Stimulated activated CD4-positive, alpha-beta T cell treated with anti-CD3 and anti-CD28 coated beads, Interleukin-1b, Interleukin-23, amount 100 ng/mL, for 4 hours (primary cell): ENCODE measurements around the gene ZNF219.

Experiments
- DNase-seq, 2 donors: peaks; one replicate each; pipeline ENCODE4 v3.0.0-alpha.2; 2020; ENCODE audit warnings: low read depth in 2 of 2

The ZNF219 gene

DNA sequence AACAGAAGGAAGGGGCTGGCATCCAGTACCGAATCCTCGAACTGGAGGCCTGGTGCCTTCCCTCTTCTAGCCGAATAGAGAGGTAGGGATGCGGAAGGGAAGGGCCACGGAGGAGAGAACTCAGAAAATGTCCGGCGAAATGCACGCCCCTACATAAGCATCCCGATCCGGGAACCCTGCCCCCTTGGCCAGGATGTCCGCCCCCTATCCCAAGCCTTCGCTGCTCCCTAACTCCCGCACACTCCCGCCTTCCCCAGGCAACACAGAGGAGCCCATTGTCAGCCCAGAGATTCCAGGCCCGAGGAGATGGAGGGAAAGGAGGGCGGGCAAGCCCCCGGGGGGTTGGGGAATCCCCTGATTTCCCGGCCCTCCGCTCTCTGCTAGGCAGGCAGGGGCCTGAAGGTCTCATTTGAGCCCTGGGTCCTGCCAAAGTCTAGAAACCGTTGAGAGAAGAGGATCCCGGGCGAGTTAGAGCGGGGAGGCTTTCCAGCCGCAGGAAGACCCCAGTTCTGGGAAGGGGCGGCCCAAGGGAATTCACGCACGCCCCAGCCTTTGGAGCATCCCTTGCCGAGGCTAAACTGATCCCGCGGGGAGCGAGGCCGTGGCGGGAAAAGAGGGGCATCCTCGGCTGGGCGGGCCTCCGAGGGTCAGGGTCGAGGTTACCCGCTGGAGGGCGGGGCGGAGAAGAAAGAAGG lies 28.9 kb downstream of the ZNF219 start:
- no peak for DNase-seq

DNA sequence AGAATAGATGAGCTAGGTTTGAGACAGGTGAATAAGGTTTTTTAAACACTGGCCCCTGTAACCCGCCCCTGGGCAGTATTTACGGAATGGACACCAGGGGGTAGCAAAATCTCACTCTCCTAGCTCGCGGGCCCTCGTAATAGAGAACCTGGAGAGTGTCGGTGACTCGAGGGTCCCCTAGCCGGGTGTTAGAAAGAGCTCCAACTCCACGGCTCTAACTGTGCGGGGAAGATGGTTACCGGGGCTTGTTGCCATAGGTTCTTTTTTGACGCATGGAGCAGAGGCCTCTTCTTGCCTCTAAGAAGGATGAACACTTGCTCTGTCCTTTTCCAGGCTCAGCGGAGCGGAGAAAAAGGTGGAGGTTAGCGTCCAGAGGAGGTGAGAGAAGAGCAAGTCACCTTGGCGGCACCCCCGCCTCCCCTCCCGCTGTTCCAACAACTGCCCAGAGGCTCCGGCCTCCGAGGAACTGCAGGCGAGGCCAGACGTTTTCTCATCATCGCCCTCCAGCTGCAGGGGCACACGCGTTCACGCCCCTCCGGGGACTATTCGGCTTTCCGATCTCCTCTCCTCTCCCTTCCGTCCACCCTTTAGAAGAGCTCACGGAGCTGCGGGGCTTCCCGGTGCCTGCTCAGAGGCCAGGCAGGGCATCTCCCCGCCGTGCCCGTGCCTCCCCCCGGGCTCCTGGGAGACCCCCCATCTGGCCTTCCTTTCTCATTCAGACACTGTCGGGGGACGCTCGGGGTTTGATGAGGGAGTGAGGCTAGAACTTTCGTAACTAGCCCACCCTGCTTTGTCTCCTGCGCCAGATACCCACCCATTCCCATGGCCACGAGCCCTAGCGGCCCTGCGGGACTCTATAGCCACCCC lies 29.7 kb downstream of the ZNF219 start:
- peak in 1 of 2 donors; percentile 30 for DNase-seq

DNA sequence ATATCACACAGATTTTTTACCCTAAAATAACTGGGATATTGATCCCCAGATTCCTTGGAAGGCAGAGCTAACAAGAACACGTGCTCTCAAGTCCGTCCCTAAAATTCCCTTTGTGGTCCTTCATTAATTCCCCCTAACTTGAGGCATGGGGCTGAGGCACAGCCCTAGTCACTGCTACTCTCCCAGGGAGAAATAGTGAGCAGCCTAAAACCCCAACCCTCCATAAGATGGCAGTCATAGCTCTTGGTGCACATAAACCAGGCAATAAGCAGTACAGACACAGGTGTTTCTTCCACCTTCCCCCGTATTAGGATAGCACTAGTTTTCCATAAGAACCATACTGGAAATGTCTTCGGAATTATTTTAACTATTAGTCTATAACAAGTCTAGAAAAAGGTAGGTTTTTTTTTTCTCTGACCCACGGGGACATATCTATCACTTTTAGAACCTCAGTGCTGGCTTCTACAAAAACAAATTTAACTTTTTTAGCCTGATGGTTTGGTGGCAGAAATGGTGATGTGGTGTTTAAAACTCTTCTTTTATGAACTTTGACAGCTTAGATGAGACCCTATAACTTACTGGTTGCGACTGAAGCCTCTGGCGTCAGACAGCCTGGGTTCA lies 31.5 kb downstream of the ZNF219 start:
- DNase-seq: no peak

DNA sequence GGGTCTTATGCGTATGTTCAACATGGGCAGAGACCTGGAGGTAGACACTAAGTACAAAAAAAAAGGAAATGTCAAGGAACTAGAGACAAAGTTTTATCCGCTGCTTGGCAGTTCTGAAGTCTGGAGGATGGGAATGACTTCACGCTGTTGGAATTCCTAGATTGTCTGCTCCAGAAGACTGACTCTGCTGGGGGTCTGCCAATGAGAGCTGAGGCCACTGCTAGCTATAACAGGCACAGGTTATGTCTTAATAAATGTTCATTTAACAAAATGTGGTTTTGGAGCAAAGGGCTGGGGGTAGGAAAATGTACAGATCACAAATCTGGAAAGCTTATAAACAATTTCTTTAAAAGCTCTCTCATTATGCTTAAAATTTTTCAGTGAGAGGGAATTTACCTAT lies 35.0 kb downstream of the ZNF219 start:
- DNase-seq: no peak

DNA sequence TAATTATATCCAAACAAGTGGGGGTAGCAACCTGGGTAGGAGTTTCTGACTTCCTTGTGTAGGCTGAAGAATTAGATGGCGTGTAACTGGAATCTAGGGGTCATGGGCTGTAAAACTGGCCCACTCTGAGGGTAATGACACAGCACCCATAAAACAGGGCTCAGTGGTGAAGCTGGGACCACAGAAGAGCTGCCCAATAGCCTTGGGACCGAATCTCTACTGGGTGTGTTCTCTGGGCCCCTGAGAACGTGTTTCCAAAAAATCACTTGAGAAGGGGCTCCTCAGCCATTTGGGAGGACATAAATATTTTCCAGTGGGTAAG lies 37.1 kb downstream of the ZNF219 start:
- DNase-seq: no peak

DNA sequence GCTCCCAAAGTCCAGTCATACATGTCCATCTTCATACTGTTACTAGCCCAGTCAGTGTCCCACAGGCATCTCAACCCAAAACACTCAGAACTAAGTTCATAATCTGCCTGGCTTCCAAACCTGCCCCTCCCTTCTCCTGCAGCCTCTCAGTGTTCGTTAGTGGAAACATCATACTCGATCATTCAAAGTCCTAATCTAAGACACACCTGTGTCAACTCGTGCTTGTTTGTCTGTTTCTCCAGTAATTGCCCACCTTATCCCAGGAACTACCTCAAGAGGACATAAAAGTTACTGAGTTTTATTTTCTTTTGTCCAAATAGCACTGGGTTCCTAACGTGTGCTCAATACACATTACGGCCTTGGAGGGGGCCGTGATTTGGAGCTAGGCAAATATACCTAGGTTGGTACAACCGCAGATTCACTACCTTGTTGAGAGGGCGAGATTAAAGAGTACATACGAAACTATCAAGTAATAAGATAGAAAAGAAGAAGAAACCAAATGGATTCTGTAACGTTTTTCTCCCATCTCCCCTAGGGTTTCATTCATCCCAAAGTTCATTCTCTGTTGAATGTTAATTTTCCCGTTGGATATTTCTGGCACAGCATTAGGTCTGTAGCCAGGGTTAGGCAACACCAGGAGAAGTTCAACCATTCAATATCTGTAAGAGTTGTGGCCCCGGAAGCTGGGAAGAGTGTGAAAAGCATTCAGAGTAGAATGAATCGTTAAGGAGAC lies 37.7 kb downstream of the ZNF219 start:
- no peak for DNase-seq

DNA sequence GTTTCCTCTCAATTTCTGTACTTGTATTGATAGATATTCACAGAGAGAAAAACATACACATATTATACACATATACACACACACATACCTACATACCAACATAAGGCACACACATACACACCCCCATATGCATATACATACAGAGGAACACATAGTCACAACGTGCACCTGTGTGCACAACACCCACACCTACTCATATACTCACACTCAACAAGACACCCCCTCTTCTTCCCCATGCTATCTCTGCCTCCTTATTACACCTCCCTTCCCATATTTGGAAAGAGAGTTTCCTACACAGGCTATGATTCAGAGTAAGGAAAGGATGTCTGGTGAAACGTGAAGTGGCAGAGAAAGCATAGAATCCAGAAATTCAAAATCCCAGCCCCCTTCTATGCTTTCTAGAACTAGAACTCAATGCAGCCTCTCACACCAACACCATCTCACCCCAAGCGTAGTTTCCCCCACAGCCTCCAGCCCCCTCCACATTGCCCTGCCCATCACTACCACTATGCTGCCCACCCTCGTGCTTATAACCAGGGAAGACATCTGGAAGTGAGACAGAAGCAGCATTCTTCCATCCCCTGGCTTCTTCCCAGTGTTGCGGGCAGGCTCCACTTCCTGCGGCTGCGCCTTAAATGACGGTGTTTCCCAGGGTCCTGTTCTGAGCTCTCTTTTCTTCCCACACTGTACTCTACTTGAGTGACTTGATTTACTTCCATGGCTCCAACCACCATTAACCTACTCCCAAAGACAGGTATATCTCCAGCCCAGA lies 38.4 kb downstream of the ZNF219 start:
- DNase-seq: no peak

DNA sequence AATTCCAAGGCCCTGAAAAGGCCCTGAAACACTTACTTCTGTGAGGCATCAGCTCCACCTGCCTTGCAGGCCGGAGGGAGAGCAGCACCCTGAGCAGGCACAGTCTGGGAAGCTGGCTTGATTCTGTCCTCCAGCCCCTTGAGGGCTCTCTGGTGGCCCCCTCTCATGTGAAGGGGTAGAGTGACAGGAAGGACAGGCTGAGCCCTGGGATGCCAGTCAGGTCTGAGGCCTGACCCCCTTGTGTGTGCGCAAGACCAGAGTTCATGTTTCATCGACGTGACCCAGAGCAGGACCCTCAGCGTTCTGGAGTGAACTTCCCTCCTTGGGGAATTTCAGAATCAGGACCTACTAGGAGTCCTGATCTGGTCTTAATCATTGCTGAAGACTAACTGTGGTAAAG lies 39.6 kb downstream of the ZNF219 start:
- no peak for DNase-seq

DNA sequence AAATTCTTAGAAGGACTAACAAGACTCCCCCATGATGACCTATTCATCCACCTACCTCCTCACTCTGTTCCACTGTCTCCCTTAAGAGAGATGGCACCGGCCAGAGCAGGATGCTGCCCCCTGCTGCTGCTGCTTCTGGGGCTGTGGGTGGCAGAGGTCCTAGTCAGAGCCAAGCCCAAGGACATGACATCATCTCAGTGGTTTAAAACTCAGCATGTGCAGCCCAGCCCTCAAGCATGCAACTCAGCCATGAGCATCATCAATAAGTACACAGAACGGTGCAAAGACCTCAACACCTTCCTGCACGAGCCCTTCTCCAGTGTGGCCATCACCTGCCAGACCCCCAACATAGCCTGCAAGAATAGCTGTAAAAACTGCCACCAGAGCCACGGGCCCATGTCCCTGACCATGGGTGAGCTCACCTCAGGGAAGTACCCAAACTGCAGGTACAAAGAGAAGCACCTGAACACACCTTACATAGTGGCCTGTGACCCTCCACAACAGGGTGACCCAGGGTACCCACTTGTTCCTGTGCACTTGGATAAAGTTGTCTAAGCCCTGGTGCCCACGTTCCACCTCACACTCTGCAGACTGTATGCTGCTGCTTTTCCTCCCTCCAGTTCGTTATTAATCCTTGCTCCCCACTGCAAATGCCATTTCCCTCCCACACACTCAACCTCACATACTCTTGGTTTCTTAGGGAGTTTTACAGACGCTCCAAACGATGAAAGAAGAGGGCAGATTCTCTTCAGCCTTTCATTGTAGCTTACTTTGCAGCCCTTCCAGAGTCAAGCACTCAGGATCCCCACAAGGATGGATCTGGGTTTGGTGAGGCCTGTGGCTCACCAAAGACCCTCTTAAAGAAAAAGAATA lies 40.4 kb downstream of the ZNF219 start, which contains the start of gene RNASE8:
TSS of gene RNASE8 (plus strand) at position 20 of the 873 bp plus-strand sequence. CDS start at position 91, 71 bp downstream.
- DNase-seq: no peak

DNA sequence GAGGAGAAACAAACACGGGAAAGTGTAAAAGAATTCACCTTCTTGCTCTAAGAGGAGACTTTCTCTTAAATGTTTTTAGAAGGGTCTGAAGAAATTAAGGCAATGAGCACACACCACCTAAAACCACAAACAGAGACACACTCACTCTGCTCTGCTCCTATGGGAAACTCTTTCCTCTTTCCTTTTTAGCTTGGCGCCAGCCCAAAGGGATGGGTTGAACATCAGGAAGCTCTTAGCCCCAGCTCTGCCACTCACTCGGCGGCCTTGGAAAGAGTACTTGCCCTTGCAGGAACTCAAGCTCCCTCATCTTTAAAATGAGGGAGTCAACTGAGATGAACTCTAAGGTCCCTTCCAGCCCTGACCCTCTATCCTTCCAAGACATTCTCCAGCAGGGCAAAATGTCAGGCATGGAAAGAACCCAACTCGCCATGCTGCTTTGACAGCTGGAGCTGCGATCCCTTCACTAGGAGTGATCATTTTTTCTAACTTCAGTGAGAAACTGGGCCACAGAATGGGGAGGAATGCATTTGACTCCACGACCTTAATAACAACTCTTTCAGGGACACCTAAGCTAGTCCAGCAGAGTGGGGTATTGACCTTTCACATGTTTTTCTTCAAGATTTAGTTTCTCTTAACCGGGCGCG lies 41.8 kb downstream of the ZNF219 start:
- DNase-seq: no peak

DNA sequence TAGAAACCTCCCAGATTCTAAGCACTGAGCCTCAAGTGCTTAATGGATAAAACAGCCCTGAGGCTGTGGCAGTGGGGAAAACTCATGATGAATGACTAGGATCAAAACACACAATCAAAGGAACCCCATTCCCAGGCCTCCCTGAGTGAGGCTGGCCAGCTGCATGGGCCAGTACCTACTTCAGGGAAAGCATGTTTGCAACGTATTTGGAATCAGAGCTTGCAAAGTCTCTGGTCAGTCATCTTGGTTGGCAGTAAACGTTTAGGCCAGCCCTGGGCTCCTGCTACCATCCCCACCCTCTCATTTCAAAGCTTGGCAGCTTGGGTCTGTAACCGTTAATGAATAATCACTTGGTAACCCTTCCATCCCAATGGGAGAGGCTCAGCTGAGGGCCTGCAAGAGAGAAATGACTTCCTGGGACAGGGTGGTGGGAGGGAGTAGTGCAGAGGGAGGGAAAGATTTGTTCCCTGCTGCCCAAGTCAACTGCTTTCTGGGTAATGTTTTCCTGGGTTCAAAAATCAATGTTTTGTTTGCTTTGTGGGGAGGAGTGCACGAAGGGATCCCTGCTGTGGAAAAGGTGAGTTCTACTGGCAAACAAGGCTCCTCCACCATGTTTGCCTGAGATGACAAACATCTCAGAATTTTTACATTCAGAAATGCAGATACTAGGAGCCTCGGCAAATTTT lies 42.9 kb downstream of the ZNF219 start:
- no peak for DNase-seq

DNA sequence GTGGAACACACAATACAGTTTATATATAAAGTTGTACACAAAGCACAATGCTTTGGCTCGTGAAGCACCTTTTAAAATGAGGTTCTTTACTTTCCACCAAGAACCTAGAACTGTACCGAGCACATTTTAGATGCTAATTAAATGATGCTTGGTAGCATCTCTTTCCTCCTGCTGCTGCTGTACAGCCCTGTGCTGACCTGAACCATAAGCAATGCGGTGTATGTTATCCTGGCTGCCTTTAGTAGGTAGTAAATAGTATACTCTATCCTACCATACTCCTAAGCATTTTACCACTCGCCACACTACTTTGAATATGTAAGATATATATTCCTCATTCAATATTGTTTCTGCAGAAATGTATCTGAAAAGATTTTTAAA lies 43.7 kb downstream of the ZNF219 start:
- no peak for DNase-seq

DNA sequence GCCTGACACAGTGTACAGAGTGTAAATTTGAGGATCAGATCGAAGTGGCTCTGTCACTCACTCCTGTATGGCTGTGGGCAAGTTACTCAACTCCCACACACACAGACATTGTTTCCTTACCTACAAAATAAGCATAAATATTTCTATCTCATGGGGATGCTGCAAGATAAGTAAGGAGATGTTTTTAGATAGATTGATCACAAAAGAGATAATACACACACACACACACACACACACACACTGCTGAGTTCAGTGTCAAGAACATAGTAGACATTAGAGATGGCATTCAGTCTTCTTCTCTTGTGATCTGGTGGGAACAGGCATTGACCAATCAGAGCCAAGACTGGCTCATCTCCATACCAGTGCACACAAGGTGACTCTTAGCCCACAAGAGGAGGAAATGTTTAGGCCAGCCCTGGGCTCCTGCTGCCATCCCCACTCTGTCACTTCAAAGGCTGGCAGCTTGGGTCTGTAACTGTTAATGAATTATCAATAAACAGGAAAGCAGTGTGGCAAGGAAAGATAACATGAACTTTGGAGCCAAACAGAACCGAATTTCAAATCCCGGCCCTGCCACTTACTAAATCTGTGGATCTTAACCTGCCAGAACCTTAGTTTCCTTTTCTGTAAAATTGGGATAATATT lies 44.2 kb downstream of the ZNF219 start:
- DNase-seq: no peak

DNA sequence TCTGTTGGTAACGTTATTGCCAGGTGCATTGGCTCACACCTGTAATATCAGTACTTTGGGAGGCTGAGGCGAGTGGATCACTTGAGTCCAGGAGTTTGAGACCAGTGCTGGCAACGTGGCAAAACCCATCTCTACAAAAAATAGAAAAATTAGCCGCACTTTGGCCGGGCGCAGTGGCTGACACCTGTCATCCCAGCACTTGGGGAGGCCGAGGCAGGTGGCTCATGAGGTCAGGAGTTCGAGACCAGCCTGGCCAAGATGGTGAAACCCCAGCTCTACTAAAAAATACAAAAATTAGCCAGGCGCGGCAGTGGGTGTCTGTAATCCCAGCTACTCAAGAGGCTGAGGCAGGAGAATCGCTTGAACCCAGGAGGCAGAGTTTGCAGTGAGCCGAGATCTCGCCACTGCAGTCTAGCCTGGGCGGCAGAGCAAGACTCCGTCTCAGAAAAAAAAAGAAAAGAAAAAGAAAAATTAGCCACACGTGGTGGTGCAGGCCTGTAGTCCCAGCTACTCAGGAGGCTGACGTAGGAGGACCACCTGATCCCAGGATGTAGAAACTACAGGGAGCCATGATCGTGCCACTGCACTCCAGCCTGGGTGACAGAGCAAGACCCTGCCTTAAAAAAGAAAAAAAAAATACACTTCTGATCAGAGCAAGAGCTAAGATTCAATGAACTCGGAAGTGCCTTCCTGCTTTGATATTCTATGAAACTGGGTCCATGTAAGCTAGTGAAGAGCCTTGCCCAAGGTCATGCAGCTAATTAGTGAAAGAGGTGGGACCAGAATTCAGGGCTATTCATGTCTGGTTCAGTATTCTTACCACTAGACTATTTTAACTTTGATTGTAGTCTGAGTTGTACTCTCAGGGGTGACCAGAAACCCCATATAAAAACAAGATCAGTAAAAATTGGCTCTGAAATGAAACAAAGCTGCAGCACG lies 45.0 kb downstream of the ZNF219 start:
- DNase-seq: no peak

DNA sequence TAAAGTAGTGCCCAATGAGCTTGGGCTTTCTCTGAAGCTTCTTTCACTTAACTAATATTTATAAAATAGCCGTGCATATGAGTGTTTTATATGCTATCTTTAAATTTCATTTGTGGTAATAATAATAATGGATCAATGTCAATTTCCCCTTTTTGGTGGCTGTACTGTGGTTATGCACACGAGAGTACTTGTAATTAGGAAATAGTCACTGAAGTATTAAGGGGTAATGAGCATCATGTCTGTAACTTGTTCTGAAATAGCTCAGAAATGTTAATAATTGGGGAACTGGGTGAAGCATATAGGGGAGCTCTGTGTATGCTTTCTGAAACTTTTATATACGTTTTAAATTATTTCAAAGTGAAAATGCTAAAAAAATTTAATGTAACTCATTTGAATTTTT lies 47.9 kb downstream of the ZNF219 start:
- no peak for DNase-seq

DNA sequence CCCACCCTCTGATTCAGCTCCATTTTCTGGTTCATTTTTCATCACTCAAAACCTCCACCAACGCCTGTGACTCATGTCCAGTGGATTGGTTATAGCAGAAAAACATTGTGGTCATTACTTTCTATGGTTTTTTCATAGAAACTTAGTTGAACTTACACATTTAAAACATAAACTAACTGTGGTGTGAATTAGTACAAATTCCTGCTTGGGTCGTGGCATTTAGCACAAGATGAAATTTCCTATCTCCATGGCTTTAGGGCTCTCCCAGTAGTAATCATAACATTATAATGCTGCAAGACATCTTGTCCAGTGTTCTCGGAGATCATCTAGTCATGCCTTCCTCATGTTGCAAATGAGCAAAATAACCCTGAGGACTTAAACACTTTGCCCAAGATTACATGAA lies 49.2 kb downstream of the ZNF219 start:
- DNase-seq: no peak

DNA sequence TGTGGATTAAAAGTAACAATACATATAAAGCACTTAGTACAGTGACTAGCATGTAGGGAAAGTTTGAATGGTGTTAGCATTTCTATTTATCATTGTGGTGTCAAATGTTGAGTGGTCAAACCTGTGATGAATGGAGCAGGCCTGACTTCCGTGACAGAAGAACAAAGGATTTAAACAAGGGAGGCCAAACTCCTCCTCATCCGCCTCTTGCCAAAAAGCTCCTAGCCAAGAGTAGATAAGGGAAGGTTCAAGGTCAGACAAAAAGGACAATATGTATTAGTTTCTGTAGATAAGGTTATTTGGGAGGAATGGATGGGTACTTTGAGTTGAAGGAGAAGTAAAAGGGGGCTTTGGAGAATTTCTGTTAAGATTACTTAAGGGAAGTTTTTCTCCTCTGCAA lies 49.8 kb downstream of the ZNF219 start:
- no peak for DNase-seq

DNA sequence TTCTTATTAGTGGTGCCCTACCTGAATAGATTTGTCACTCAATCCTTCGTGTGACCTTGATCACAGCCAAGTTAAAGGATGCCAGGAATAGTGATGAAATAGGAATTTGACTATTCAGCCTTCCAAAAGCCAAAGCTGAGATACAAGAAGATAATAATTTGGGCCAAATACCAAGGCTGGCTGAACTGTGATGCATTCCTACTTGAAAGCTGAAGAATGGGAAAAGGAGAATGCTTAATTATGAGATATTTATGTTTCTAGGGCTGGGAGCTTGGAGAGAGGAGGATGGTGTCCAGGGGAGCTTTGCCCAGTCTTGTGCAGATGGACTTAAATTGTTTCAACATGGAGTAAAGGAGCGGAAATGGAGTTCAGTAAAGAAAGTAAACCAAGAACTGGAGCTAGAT lies 51.1 kb downstream of the ZNF219 start:
- no peak for DNase-seq
